Smooth muscle cell (in vitro differentiated cells): ENCODE data around the gene CCDC112. TPM values are rescaled to one million over a fixed set of nuclear protein-coding genes. Genes with fewer than 3 reads are reported as not detected.
A peak's percentile ranks its signal among the peaks of the same experiment; 100 is the strongest.

Experiments used
- DNase-seq: peaks from one replicate; lab custom pipeline; 2025; ENCODE audit not compliant: unreplicated experiment; lab: John Stamatoyannopoulos, UW
- H2AFZ ChIP-seq: fragments of 200-600 bp; sonication (generic); 2 replicates; pipeline ENCODE4 v1.6.0; 2016; ENCODE audit warnings: antibody characterized with exemption, low read depth, mild to moderate bottlenecking
- H3F3A ChIP-seq: fragments of 200-600 bp; sonication (generic); 2 replicates; pipeline ENCODE4 v1.6.0; 2017; ENCODE audit warnings: antibody characterized with exemption, low read depth
- H3K27ac ChIP-seq: fragments of 200-600 bp; sonication (generic); 2 replicates; pipeline ENCODE4 v1.5.1; 2016; ENCODE audit warnings: low read depth, mild to moderate bottlenecking
- H3K27me3 ChIP-seq: fragments of 200-600 bp; sonication (generic); 2 replicates; pipeline ENCODE4 v1.6.1; 2016; ENCODE audit warnings: low read depth, mild to moderate bottlenecking
- H3K36me3 ChIP-seq: fragments of 200-600 bp; sonication (generic); 2 replicates; pipeline ENCODE4 v1.5.1; 2016; ENCODE audit warnings: low read depth
- H3K4me1 ChIP-seq: fragments of 200-600 bp; sonication (generic); 2 replicates; pipeline ENCODE4 v1.5.1; 2016; ENCODE audit warnings: low read depth
- H3K4me2 ChIP-seq: fragments of 200-600 bp; sonication (generic); 2 replicates; pipeline ENCODE4 v1.6.0; 2016; ENCODE audit warnings: mild to moderate bottlenecking
- H3K4me3 ChIP-seq: fragments of 200-600 bp; sonication (generic); 2 replicates; pipeline ENCODE4 v1.5.1; 2016; ENCODE audit warnings: mild to moderate bottlenecking
- H3K79me2 ChIP-seq: fragments of 200-600 bp; sonication (generic); 2 replicates; pipeline ENCODE4 v1.6.0; 2016; ENCODE audit warnings: low read depth, mild to moderate bottlenecking
- H3K9ac ChIP-seq: fragments of 200-600 bp; sonication (generic); 2 replicates; pipeline ENCODE4 v1.6.0; 2016; ENCODE audit warnings: low read depth
- H3K9me3 ChIP-seq: fragments of 200-600 bp; sonication (generic); replicated peaks from 2 replicates; pipeline ENCODE4 v1.5.1; 2016; ENCODE audit warnings: low read depth
- H4K20me1 ChIP-seq: fragments of 200-600 bp; sonication (generic); 2 replicates; pipeline ENCODE4 v1.6.0; 2016; ENCODE audit warnings: low read depth
- CTCF ChIP-seq: fragments of 200-600 bp; sonication (generic); IDR thresholded peaks from 2 replicates; pipeline ENCODE4 v1.5.1; 2017; ENCODE audit warnings: borderline replicate concordance, mild to moderate bottlenecking, antibody characterized with exemption; ENCODE audit not compliant: insufficient read depth, poor library complexity, severe bottlenecking
- WGBS: methylation state at CpG from one replicate; pipeline ENCODE4 v1.1.7; 2016; ENCODE audit warnings: low lambda C conversion rate; 5-methylcytosine and 5-hydroxymethylcytosine counted together
- polyA plus RNA-seq: library from polyadenylated mRNA; unstranded; fragments of >200 nt; fragmentation: Nextera tagmentation; extraction: Ambion mirVana; gene quantifications from 2 replicates; pipeline ENCODE4 v1.2.1, GENCODE V29; 2016
- total RNA-seq: library from RNA; depleted of rRNA; stranded (reverse); fragments of >200 nt; gene quantifications from 2 replicates; pipeline ENCODE4 v1.2.3, GENCODE V29; 2014

Gene CCDC112
- total and polyA plus RNA-seq, 2 experiments from 2014 or later, result 6.3 to 9.1 TPM

- WGBS, result 52% methylated on average over 6 of the region's 6 CpGs
- Histone ChIP-seq H2AFZ (no peak overlapping the region), H3K4me2 (peak overlapping the region; percentile 3), H3K4me3 (no peak overlapping the region), H3K9ac (no peak overlapping the region), H3F3A (peaks cover 6% of the 10 kb centered on the region), H3K27ac (peak overlapping the region; percentile 74), H3K36me3 (no peaks in the 10 kb centered on the region), H3K4me1 (no peaks in the 10 kb centered on the region), H4K20me1 (no peaks in the 10 kb centered on the region), H3K79me2 (no peaks in the 10 kb centered on the region), H3K9me3 (no peaks in the 10 kb centered on the region), H3K27me3 (no peaks in the 10 kb centered on the region)
- no peak for DNase-seq
- no peak for TF ChIP-seq CTCF
Observed at GRCh38 chr5:115342590-115343377, 46.3 kb upstream of the CCDC112 start.

- Histone ChIP-seq H3K9ac (no peak overlapping the region), H3K36me3 (no peaks in the 10 kb centered on the region), H3K4me2 (no peak overlapping the region), H3K27me3 (no peaks in the 10 kb centered on the region), H3K4me3 (no peak overlapping the region), H3K27ac (no peak overlapping the region), H3K4me1 (no peaks in the 10 kb centered on the region), H2AFZ (no peak overlapping the region), H3F3A (peaks cover 6% of the 10 kb centered on the region), H3K9me3 (no peaks in the 10 kb centered on the region), H3K79me2 (no peaks in the 10 kb centered on the region), H4K20me1 (no peaks in the 10 kb centered on the region)
- DNase-seq, result no peak
- no peak for TF ChIP-seq CTCF
- 94% methylated on average over 2 of the region's 2 CpGs for WGBS
Observed at GRCh38 chr5:115341745-115342144, 45.3 kb upstream of the CCDC112 start.

GRCh38 chr5:115338851-115339250 is 42.4 kb upstream of the CCDC112 start:
- Histone ChIP-seq H3K36me3 (no peaks in the 10 kb centered on the region), H3K4me3 (no peak overlapping the region), H3K79me2 (no peaks in the 10 kb centered on the region), H3K4me2 (no peak overlapping the region), H3F3A (peaks cover 6% of the 10 kb centered on the region), H3K4me1 (no peaks in the 10 kb centered on the region), H3K27me3 (no peaks in the 10 kb centered on the region), H3K9ac (no peak overlapping the region), H4K20me1 (no peaks in the 10 kb centered on the region), H3K9me3 (no peaks in the 10 kb centered on the region), H2AFZ (no peak overlapping the region), H3K27ac (no peak overlapping the region)
- TF ChIP-seq CTCF, result no peak
- 80% methylated on average over 3 of the region's 3 CpGs for WGBS
- DNase-seq, result no peak

- no peaks in the 10 kb centered on the region for H3K4me1 ChIP-seq
- no peak overlapping the region for H2AFZ ChIP-seq
- H4K20me1 ChIP-seq, result no peaks in the 10 kb centered on the region
- no peaks in the 10 kb centered on the region for H3K79me2 ChIP-seq
- H3K4me2 ChIP-seq, result no peak overlapping the region
- no peaks in the 10 kb centered on the region for H3F3A ChIP-seq
- H3K9ac ChIP-seq, result no peak overlapping the region
- no peak overlapping the region for H3K27ac ChIP-seq
- no peak for DNase-seq
- H3K4me3 ChIP-seq, result no peak overlapping the region
- no peaks in the 10 kb centered on the region for H3K9me3 ChIP-seq
- H3K36me3 ChIP-seq, result no peaks in the 10 kb centered on the region
- 100% methylated on average over 1 of the region's 1 CpG for WGBS
- no peak for TF ChIP-seq CTCF
- no peaks in the 10 kb centered on the region for H3K27me3 ChIP-seq
Observed at GRCh38 chr5:115337882-115338281, 41.4 kb upstream of the CCDC112 start.
